Endothelial cell of umbilical vein (primary cell): ENCODE measurements around the gene TIPARP.

Source experiments
- EZH2 ChIP-seq: IDR thresholded peaks from 2 replicates; pipeline ENCODE4 v1.6.1; 2012; ENCODE audit warnings: borderline replicate concordance, low read depth, mild to moderate bottlenecking, moderate library complexity, low read length, inconsistent platforms; ENCODE audit not compliant: severe bottlenecking
- JUN ChIP-seq: IDR thresholded peaks from 2 replicates; pipeline ENCODE4 v1.6.1; 2011; ENCODE audit warnings: borderline replicate concordance, low read depth; ENCODE audit not compliant: insufficient read length, insufficient read depth
- MYC ChIP-seq: IDR thresholded peaks from one replicate; pipeline ENCODE4 v1.6.1; 2011; ENCODE audit warnings: mild to moderate bottlenecking, low read depth, low read length
- POLR2A ChIP-seq: IDR thresholded peaks from 2 replicates; pipeline ENCODE4 v1.6.1; 2012; ENCODE audit warnings: low read depth, mild to moderate bottlenecking, control low read depth, low read length
- POLR2AphosphoS5 ChIP-seq: IDR thresholded peaks from 2 replicates; pipeline ENCODE4 v1.6.1; 2012; ENCODE audit warnings: low read depth, mild to moderate bottlenecking, control low read depth, low read length, moderate library complexity; ENCODE audit not compliant: insufficient read depth
- TF ChIP-seq, protein P1 (sequence below), 2 donors: IDR thresholded peaks; 1 replicate in 1 of 2; 2 replicates in 1 of 2; pipeline ENCODE4 v1.5.1; 2011; ENCODE audit warnings: low read length in 2 of 2, mild to moderate bottlenecking in 2 of 2, moderate library complexity in 2 of 2, control low read depth in 1 of 2, inconsistent platforms in 1 of 2, low read depth in 1 of 2; ENCODE audit not compliant: insufficient read depth in 1 of 2; ENCODE audit errors: extremely low read depth in 1 of 2
- TF ChIP-seq, protein P2 (sequence below): IDR thresholded peaks from 2 replicates; pipeline ENCODE4 v1.6.1; 2011; ENCODE audit not compliant: insufficient read depth, insufficient read length

DNA sequence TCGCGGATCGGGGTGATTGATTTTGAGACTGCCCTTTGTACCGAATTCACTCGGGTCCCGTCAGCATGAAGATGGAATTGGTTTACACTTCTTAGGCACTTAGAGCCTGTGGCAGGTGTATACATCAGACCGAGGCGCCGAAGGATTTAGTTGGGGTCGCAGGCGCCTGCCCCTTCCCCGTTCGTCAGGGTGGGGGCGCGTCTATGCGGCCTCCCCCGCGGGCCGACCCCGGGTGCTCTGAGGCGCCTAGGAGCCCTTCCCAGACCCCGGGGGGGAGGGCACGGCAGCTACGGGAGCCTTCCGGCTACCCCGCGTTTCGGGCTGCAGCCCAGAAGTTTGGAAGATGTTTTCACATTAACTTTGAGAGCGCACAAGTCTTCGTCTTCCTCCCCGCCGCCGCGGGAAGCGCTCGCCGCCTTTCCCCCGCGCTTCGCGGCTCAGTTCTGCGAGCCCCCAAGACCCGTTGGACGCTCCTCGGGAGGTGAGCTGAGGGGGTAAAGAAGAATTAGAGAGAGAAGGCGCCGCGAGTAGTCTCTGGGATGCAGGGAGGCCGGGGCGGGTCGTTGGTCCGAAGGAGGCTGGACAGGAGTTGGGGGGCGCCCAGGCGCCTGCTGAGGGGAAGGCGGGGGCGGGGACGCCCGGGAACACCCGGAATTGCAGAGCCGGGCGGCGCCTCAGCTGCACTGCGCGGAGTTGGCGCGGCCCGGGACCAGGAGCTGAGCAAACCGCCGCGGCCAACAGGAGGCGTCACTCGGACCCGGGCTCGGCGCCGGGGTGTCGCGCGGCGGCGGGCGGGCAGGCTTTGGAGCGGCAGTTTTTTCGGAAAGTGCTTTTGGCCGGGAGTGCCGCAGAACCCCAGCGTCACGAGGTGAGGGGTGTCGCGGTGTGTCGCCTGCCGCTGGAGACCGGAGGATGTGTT is 780 bp downstream of the TIPARP start:
- TF ChIP-seq MYC (no peak), POLR2AphosphoS5 (peak; percentile 43), POLR2A (no peak), JUN (no peak), EZH2 (no peak)
- TF ChIP-seq, protein P1, sequence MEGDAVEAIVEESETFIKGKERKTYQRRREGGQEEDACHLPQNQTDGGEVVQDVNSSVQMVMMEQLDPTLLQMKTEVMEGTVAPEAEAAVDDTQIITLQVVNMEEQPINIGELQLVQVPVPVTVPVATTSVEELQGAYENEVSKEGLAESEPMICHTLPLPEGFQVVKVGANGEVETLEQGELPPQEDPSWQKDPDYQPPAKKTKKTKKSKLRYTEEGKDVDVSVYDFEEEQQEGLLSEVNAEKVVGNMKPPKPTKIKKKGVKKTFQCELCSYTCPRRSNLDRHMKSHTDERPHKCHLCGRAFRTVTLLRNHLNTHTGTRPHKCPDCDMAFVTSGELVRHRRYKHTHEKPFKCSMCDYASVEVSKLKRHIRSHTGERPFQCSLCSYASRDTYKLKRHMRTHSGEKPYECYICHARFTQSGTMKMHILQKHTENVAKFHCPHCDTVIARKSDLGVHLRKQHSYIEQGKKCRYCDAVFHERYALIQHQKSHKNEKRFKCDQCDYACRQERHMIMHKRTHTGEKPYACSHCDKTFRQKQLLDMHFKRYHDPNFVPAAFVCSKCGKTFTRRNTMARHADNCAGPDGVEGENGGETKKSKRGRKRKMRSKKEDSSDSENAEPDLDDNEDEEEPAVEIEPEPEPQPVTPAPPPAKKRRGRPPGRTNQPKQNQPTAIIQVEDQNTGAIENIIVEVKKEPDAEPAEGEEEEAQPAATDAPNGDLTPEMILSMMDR (IDR thresholded peaks at IDR 0.05; ENCODE audit: extremely low read depth in 1 of 2, insufficient read depth in 1 of 2, low read depth in 1 of 2, low read length in 2 of 2) = peak; percentile 37 to 46
- TF ChIP-seq, protein P2, sequence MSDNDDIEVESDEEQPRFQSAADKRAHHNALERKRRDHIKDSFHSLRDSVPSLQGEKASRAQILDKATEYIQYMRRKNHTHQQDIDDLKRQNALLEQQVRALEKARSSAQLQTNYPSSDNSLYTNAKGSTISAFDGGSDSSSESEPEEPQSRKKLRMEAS = no peak
